ENCODE measurements around the gene CAMKK1. TPM values are rescaled to one million over a fixed set of nuclear protein-coding genes. Genes with fewer than 3 reads are reported as not detected.

The CAMKK1 gene
- polyA plus RNA-seq (2012; ENCODE audit: low read depth, missing spikeins), result 0.64 TPM

- peak; percentile 99 for DNase-seq (ENCODE audit: insufficient read length, low spot score)
- TF ChIP-seq POU2F2 (IDR thresholded peaks at IDR 0.05; ENCODE audit: low read depth, low read length) (no peak), POLR2AphosphoS5 (IDR thresholded peaks at IDR 0.05; ENCODE audit: low read depth, low read length) (no peak), TAF1 (IDR thresholded peaks at IDR 0.05; ENCODE audit: low read depth, low read length) (no peak)
- peak; percentile 96 for FAIRE-seq
These were observed at the start of gene CAMKK1 for GRCh38 chr17:3893003-3893719. CAMKK1 (minus strand) TSS chr17:3893053; CDS start chr17:3885687, 7,366 bp downstream.

GRCh38 chr17:3940965-3941698 lies 48.3 kb upstream of the CAMKK1 start:
- no peak for FAIRE-seq

GRCh38 chr17:3937359-3937758 lies 44.5 kb upstream of the CAMKK1 start:
- FAIRE-seq (no peak), DNase-seq (ENCODE audit: insufficient read length, low spot score) (no peak)
- TF ChIP-seq POLR2A (IDR thresholded peaks at IDR 0.05; ENCODE audit: low read depth, low read length) (no peak), PAX5 (IDR thresholded peaks at IDR 0.05; ENCODE audit: insufficient read depth, low read length, severe bottlenecking) (no peak), POU2F2 (IDR thresholded peaks at IDR 0.05; ENCODE audit: low read depth, low read length) (no peak), POLR2AphosphoS5 (IDR thresholded peaks at IDR 0.05; ENCODE audit: low read depth, low read length) (no peak), SPI1 (IDR thresholded peaks at IDR 0.05; ENCODE audit: low read depth, low read length) (no peak), TAF1 (IDR thresholded peaks at IDR 0.05; ENCODE audit: low read depth, low read length) (no peak)

More at GRCh38 chr17:3940965-3941698, 48.3 kb upstream of the CAMKK1 start:
- TF ChIP-seq SPI1 (IDR thresholded peaks at IDR 0.05; ENCODE audit: low read depth, low read length), result no peak
- TF ChIP-seq POU2F2 (IDR thresholded peaks at IDR 0.05; ENCODE audit: low read depth, low read length), result no peak
- TF ChIP-seq TAF1 (IDR thresholded peaks at IDR 0.05; ENCODE audit: low read depth, low read length), result no peak
- TF ChIP-seq PAX5 (IDR thresholded peaks at IDR 0.05; ENCODE audit: insufficient read depth, low read length, severe bottlenecking), result no peak
- no peak for TF ChIP-seq POLR2A (IDR thresholded peaks at IDR 0.05; ENCODE audit: low read depth, low read length)
- no peak for TF ChIP-seq POLR2AphosphoS5 (IDR thresholded peaks at IDR 0.05; ENCODE audit: low read depth, low read length)
- DNase-seq (ENCODE audit: insufficient read length, low spot score), result no peak

- DNase-seq (ENCODE audit: insufficient read length, low spot score) (no peak), FAIRE-seq (no peak)
- TF ChIP-seq TAF1 (IDR thresholded peaks at IDR 0.05; ENCODE audit: low read depth, low read length) (no peak), SPI1 (IDR thresholded peaks at IDR 0.05; ENCODE audit: low read depth, low read length) (no peak), PAX5 (IDR thresholded peaks at IDR 0.05; ENCODE audit: insufficient read depth, low read length, severe bottlenecking) (no peak)
These were observed 43.0 kb upstream of the CAMKK1 start for GRCh38 chr17:3935825-3936355.

GRCh38 chr17:3935140-3935542 lies 42.3 kb upstream of the CAMKK1 start:
- FAIRE-seq (peak; percentile 56), DNase-seq (ENCODE audit: insufficient read length, low spot score) (peak; percentile 71)
- TF ChIP-seq SPI1 (IDR thresholded peaks at IDR 0.05; ENCODE audit: low read depth, low read length), result no peak

GRCh38 chr17:3929764-3930163 lies 36.9 kb upstream of the CAMKK1 start:
- TF ChIP-seq TAF1 (IDR thresholded peaks at IDR 0.05; ENCODE audit: low read depth, low read length) (no peak), SPI1 (IDR thresholded peaks at IDR 0.05; ENCODE audit: low read depth, low read length) (no peak)
- no peak for FAIRE-seq
- DNase-seq (ENCODE audit: insufficient read length, low spot score), result no peak

- DNase-seq (ENCODE audit: insufficient read length, low spot score) (no peak), FAIRE-seq (no peak)
- TF ChIP-seq PAX5 (IDR thresholded peaks at IDR 0.05; ENCODE audit: insufficient read depth, low read length, severe bottlenecking) (no peak), TAF1 (IDR thresholded peaks at IDR 0.05; ENCODE audit: low read depth, low read length) (no peak), SPI1 (IDR thresholded peaks at IDR 0.05; ENCODE audit: low read depth, low read length) (no peak), POU2F2 (IDR thresholded peaks at IDR 0.05; ENCODE audit: low read depth, low read length) (no peak)
These were observed 36.3 kb upstream of the CAMKK1 start for GRCh38 chr17:3929181-3929580.

- DNase-seq (ENCODE audit: insufficient read length, low spot score) (no peak), FAIRE-seq (no peak)
- TF ChIP-seq SPI1 (IDR thresholded peaks at IDR 0.05; ENCODE audit: low read depth, low read length) (no peak), POLR2AphosphoS5 (IDR thresholded peaks at IDR 0.05; ENCODE audit: low read depth, low read length) (no peak), POU2F2 (IDR thresholded peaks at IDR 0.05; ENCODE audit: low read depth, low read length) (no peak), TAF1 (IDR thresholded peaks at IDR 0.05; ENCODE audit: low read depth, low read length) (no peak), PAX5 (IDR thresholded peaks at IDR 0.05; ENCODE audit: insufficient read depth, low read length, severe bottlenecking) (no peak), POLR2A (IDR thresholded peaks at IDR 0.05; ENCODE audit: low read depth, low read length) (no peak)
These were observed 35.6 kb upstream of the CAMKK1 start for GRCh38 chr17:3928406-3928805.

GRCh38 chr17:3927628-3928340 lies 34.9 kb upstream of the CAMKK1 start:
- DNase-seq (ENCODE audit: insufficient read length, low spot score) (no peak), FAIRE-seq (no peak)
- no peak for TF ChIP-seq TAF1 (IDR thresholded peaks at IDR 0.05; ENCODE audit: low read depth, low read length)

Data from GM12891 (cell line).